DOHH2 (cell line): ENCODE results near the gene ERFL.

Experiments used
- H3F3A ChIP-seq: fragments of 200-600 bp; sonication (generic), shearing (Covaris generic); 2 replicates; pipeline ENCODE4 v1.6.0; 2016; ENCODE audit warnings: antibody characterized with exemption, mild to moderate bottlenecking; ENCODE audit not compliant: control insufficient read depth, insufficient read depth
- H3K27ac ChIP-seq: fragments of 200-600 bp; sonication (generic); 2 replicates; pipeline ENCODE4 v1.5.1; 2014; ENCODE audit warnings: low read depth, mild to moderate bottlenecking, low read length, moderate library complexity
- H3K27me3 ChIP-seq: fragments of 200-600 bp; sonication (generic); 2 replicates; pipeline ENCODE4 v1.6.1; 2014; ENCODE audit warnings: mild to moderate bottlenecking, low read length, mixed read lengths; ENCODE audit not compliant: control insufficient read depth
- H3K36me3 ChIP-seq: fragments of 200-600 bp; sonication (generic); 2 replicates; pipeline ENCODE4 v1.6.1; 2014; ENCODE audit warnings: mild to moderate bottlenecking, low read length, moderate library complexity, mixed read lengths; ENCODE audit not compliant: control insufficient read depth
- H3K4me1 ChIP-seq: fragments of 200-600 bp; sonication (generic); 2 replicates; pipeline ENCODE4 v1.6.1; 2014; ENCODE audit warnings: mild to moderate bottlenecking, low read length, mixed read lengths; ENCODE audit not compliant: control insufficient read depth
- H3K4me2 ChIP-seq: fragments of 200-600 bp; sonication (generic); 2 replicates; pipeline ENCODE4 v1.6.0; 2014; ENCODE audit warnings: mild to moderate bottlenecking, low read length, moderate library complexity
- H3K4me3 ChIP-seq: fragments of 200-600 bp; sonication (generic); 2 replicates; pipeline ENCODE4 v1.5.1; 2014; ENCODE audit warnings: mild to moderate bottlenecking, low read length, mixed read lengths
- H3K79me2 ChIP-seq: fragments of 200-600 bp; sonication (generic); 2 replicates; pipeline ENCODE4 v1.6.1; 2014; ENCODE audit warnings: mild to moderate bottlenecking, low read length, mixed read lengths; ENCODE audit not compliant: control insufficient read depth
- H3K9me2 ChIP-seq: fragments of 200-600 bp; sonication (generic); replicated peaks from 2 replicates; pipeline ENCODE4 v1.6.1; 2014; ENCODE audit warnings: mild to moderate bottlenecking, low read length, mixed read lengths; ENCODE audit not compliant: control insufficient read depth
- H3K9me3 ChIP-seq: fragments of 200-600 bp; sonication (generic); 2 replicates; pipeline ENCODE4 v1.6.1; 2014; ENCODE audit warnings: antibody characterized with exemption, low read length, mixed read lengths; ENCODE audit not compliant: control insufficient read depth, insufficient read depth
- H4K20me1 ChIP-seq: fragments of 200-600 bp; sonication (generic); 2 replicates; pipeline ENCODE4 v1.6.0; 2014; ENCODE audit warnings: low read depth, mild to moderate bottlenecking, antibody characterized with exemption, low read length, moderate library complexity; ENCODE audit not compliant: control insufficient read depth, insufficient read depth
- EZH2phosphoT487 ChIP-seq: fragments of 200-600 bp; sonication (generic); IDR thresholded peaks from 2 replicates; pipeline ENCODE4 v1.6.1; 2017; ENCODE audit warnings: borderline replicate concordance, mild to moderate bottlenecking, antibody characterized with exemption, low read length, moderate library complexity, mixed read lengths
- TF ChIP-seq, protein P1 (sequence below): fragments of 200-600 bp; sonication (generic); IDR thresholded peaks from one replicate; pipeline ENCODE4 v1.5.1; 2014; ENCODE audit warnings: antibody characterized with exemption, mild to moderate bottlenecking, low read depth, low read length; ENCODE audit not compliant: poor library complexity, severe bottlenecking

The ERFL gene

DNA sequence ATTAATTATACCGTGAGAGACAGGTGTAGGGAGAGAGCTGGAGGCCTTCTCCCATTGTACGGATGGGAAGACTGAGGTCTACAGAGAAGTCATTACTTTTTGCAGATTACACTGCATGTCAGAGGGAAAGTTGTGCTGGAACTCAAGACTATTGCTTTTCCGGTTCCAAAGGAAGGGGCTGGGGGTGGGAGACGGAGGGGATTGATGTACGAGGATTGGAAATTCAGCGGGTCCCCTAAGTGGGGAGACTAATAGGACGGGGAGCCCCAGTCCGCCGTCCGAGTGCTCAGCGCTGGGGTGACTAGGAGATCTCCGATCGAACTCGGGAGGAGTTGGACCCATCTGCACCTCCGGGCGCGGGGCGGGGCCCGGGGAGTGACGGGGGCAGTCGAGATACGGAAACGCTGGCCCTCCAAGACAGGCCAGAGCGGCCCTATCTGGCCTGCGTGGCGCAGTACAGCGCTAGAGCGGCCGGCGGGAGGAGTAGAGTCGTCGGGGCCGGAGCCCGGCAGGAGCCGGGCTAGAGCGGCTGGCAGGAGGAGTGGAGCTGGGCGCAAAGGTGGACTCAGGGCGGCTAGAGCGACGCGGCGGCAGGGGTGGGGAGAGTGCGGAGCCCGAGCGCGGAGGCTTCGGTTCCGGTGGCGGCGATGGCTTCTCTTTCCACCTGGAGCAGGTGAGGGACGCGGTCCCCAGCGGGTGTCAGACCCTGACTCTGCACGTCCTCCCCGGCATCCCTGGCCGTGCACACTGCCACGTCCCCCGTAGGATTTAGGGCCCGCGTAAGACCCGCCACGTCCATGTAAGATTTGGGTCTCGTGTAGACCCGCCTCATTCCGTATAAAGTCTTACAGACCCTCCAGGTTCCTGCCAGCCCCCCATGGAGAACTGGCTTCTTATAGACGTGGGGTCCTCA is 44.2 kb downstream of the ERFL start:
- no peak for TF ChIP-seq EZH2phosphoT487
- TF ChIP-seq, protein P1, sequence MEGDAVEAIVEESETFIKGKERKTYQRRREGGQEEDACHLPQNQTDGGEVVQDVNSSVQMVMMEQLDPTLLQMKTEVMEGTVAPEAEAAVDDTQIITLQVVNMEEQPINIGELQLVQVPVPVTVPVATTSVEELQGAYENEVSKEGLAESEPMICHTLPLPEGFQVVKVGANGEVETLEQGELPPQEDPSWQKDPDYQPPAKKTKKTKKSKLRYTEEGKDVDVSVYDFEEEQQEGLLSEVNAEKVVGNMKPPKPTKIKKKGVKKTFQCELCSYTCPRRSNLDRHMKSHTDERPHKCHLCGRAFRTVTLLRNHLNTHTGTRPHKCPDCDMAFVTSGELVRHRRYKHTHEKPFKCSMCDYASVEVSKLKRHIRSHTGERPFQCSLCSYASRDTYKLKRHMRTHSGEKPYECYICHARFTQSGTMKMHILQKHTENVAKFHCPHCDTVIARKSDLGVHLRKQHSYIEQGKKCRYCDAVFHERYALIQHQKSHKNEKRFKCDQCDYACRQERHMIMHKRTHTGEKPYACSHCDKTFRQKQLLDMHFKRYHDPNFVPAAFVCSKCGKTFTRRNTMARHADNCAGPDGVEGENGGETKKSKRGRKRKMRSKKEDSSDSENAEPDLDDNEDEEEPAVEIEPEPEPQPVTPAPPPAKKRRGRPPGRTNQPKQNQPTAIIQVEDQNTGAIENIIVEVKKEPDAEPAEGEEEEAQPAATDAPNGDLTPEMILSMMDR: no peak
- Histone ChIP-seq H3K4me3 (peak overlapping the region; percentile 99), H3K9me2 (no peaks in the 10 kb centered on the region), H3F3A (peaks cover 34% of the 10 kb centered on the region), H3K4me2 (peak overlapping the region; percentile 100), H4K20me1 (no peaks in the 10 kb centered on the region), H3K9me3 (no peaks in the 10 kb centered on the region), H3K27me3 (no peaks in the 10 kb centered on the region), H3K36me3 (peaks cover 85% of the 10 kb centered on the region), H3K79me2 (peaks cover 72% of the 10 kb centered on the region), H3K27ac (peak overlapping the region; percentile 99), H3K4me1 (peaks cover 80% of the 10 kb centered on the region)

DNA sequence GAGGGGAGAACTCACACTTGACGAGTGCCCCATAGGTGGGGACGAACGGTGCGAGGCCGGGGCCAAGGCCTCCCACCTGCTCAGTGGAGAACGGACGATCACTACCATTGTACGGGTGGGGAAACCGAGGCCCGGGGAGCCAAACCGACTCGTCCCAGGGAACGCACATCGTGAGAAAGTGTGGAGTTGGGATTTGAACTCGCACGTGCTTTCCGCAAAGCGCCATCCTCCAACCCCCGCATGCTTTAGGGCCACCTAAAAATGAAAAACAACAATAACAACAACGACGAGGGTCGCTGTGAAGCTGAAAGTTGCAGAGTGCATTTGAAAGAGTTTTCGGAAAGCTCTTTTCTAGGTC is 44.8 kb downstream of the ERFL start:
- no peaks in the 10 kb centered on the region for H4K20me1 ChIP-seq
- H3K36me3 ChIP-seq: peaks cover 85% of the 10 kb centered on the region
- peak overlapping the region; percentile 87 for H3K4me2 ChIP-seq
- no peaks in the 10 kb centered on the region for H3K27me3 ChIP-seq
- TF ChIP-seq, protein P1: no peak
- no peak for TF ChIP-seq EZH2phosphoT487
- H3F3A ChIP-seq: peaks cover 40% of the 10 kb centered on the region
- peaks cover 80% of the 10 kb centered on the region for H3K4me1 ChIP-seq
- no peaks in the 10 kb centered on the region for H3K9me3 ChIP-seq
- H3K79me2 ChIP-seq: peaks cover 72% of the 10 kb centered on the region
- H3K27ac ChIP-seq: peak overlapping the region; percentile 99
- H3K4me3 ChIP-seq: peak overlapping the region; percentile 99
- no peaks in the 10 kb centered on the region for H3K9me2 ChIP-seq

DNA sequence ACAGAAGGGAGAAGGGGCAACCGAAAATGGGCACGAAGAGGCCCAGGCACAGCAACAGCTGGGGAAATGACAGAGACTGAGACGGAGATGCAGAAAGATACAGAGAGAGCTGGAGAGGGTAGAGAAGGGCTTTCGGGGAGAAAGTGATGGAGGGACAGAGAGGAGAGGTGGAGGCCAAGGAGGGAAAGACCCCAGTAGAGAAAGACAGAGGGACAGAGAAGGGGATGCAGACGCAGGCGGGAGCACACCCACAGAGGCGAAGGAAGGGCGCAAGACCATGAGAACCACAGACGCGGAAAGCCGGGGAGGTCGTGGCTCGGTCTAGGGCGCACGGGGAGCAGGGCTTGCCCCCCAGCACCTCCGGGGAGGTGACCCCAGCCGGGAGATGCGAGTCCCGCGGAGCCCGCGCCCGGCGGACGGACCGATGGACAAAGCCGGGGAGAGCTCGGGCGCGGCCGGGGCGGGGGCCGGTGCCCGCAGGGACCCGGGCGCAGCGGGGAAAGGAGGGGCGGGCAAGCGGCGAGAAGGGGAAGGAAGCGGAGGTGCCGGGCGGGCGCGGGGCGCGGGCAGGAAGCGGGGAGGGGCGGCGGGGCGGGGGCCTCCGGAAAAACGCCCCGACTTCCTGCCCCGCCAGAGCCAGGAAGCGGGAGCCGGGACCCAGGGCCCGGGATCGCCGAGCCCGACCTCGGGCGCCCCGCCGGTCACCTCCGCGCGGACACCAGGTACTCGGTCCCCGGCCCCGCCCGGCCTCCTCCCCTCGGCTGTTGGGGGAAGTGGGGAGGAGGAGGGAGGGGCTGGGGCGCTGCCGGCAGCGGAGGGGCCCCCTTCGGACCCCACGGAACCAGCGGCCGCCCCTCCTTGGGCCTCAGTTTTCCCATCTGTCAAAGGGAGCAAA is 45.4 kb downstream of the ERFL start, which contains the start of gene ARHGEF1:
ARHGEF1 (plus strand) TSS at position 617 of the 895 bp plus-strand sequence. CDS start 4,899 bp downstream, outside the sequence.
- Histone ChIP-seq H3K4me3 (peak within 1 kb of the TSS; percentile 99), H3K9me3 (no peaks in the 10 kb centered on the region), H3K27ac (peak within 1 kb of the TSS; percentile 99), H3F3A (peaks cover 46% of the 10 kb centered on the region), H4K20me1 (no peaks in the 10 kb centered on the region), H3K36me3 (peaks cover 85% of the 10 kb centered on the region), H3K27me3 (no peaks in the 10 kb centered on the region; the same call in 1 of the 2 replicates), H3K4me1 (peaks cover 79% of the 10 kb centered on the region), H3K4me2 (peak within 1 kb of the TSS; percentile 87), H3K9me2 (no peaks in the 10 kb centered on the region), H3K79me2 (peaks cover 72% of the 10 kb centered on the region)
- TF ChIP-seq, protein P1: no peak
- no peak for TF ChIP-seq EZH2phosphoT487
